Lower leg skin (tissue), 4 donors: ENCODE results near the gene SNN. TPM values are rescaled to one million over a fixed set of nuclear protein-coding genes. Genes with fewer than 3 reads are reported as not detected.

ENCODE experiments used
- DNase-seq, 2 donors: peaks; one replicate each; pipeline ENCODE4 v3.0.0-alpha.2; 2019; ENCODE audit warnings: low spot score in 2 of 2
- H3K4me3 ChIP-seq: fragments of 200-600 bp; sonication (generic); 2 replicates; pipeline ENCODE4 v1.5.1; 2017; ENCODE audit warnings: mild to moderate bottlenecking, low read depth; ENCODE audit not compliant: poor library complexity, severe bottlenecking
- POLR2A ChIP-seq, 2 donors: fragments of 450-650 bp; IDR thresholded peaks; one replicate each; pipeline ENCODE4 v1.6.1; 2016 to 2017; ENCODE audit warnings: antibody characterized with exemption in 2 of 2, mild to moderate bottlenecking in 1 of 2, moderate library complexity in 1 of 2
- WGBS, 2 donors: methylation state at CpG; one replicate each; pipeline ENCODE4 v1.1.5; 2018; 5-methylcytosine and 5-hydroxymethylcytosine counted together
- intact Hi-C: fragments of 100-400 bp; cut with DNase I; formaldehyde crosslinking; loops from one replicate; pipeline ENCODE4 v1.15.0; 2023; ENCODE audit warnings: low total_unique reads
- total RNA-seq, 4 donors: library from RNA; depleted of rRNA; stranded (reverse); fragments of >200 nt; gene quantifications; one replicate each; pipeline ENCODE4 v1.1.0, GENCODE V29; 2016
- TF ChIP-seq, protein P1 (sequence below), 3 donors: fragments of 450-650 bp; IDR thresholded peaks; one replicate each; pipeline ENCODE4 v1.5.1; 2016; ENCODE audit warnings: antibody characterized with exemption in 3 of 3, mild to moderate bottlenecking in 3 of 3, moderate library complexity in 2 of 3

SNN gene
- total RNA-seq, 4 donors from 2014 or later = 15.4 to 30.2 (median 20.6) TPM

DNA sequence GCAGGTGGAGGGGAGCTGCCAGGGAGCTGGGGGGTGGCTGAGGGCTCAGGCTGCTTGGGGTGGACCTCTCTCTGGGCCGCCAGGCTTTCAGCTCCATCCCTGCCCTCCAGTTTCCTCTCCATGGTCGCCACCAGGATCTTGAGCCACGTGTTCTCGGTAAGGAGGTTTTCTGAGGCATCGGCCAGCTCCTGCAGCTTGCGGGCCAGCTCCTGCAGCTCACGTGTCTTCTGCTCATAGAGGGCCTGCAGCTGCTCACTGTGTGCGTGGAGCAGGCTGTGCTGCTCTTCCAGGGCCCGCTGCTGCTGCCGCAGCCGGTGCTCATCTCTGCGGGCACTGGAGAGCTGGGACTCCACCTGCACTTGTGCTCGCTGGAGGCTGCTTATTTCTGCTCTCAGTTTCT lies 11.0 kb downstream of the SNN start:
- intact Hi-C loops = no loop called here
- WGBS, 2 donors = 83 to 87% methylated on average over 13 of the region's 13 CpGs
- H3K4me3 ChIP-seq = no peak overlapping the region
- no peak for TF ChIP-seq POLR2A (IDR thresholded peaks at IDR 0.05)
- TF ChIP-seq, protein P1, sequence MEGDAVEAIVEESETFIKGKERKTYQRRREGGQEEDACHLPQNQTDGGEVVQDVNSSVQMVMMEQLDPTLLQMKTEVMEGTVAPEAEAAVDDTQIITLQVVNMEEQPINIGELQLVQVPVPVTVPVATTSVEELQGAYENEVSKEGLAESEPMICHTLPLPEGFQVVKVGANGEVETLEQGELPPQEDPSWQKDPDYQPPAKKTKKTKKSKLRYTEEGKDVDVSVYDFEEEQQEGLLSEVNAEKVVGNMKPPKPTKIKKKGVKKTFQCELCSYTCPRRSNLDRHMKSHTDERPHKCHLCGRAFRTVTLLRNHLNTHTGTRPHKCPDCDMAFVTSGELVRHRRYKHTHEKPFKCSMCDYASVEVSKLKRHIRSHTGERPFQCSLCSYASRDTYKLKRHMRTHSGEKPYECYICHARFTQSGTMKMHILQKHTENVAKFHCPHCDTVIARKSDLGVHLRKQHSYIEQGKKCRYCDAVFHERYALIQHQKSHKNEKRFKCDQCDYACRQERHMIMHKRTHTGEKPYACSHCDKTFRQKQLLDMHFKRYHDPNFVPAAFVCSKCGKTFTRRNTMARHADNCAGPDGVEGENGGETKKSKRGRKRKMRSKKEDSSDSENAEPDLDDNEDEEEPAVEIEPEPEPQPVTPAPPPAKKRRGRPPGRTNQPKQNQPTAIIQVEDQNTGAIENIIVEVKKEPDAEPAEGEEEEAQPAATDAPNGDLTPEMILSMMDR (IDR thresholded peaks at IDR 0.05) = no peak
- no peak for DNase-seq

GRCh38 chr16:11679941-11680911 lies 12.0 kb downstream of the SNN start:
- TF ChIP-seq POLR2A (IDR thresholded peaks at IDR 0.05) = no peak
- TF ChIP-seq, protein P1 (IDR thresholded peaks at IDR 0.05) = no peak

GRCh38 chr16:11681556-11681955 lies 13.3 kb downstream of the SNN start:
- peak in 1 of 2 donors; percentile 72 for DNase-seq
- intact Hi-C loops = no loop called here
- WGBS, 2 donors = 31 to 40% methylated on average over 2 of the region's 2 CpGs
- H3K4me3 ChIP-seq = no peak overlapping the region
- TF ChIP-seq, protein P1 (IDR thresholded peaks at IDR 0.05) = no peak

More at GRCh38 chr16:11679941-11680911, 12.0 kb downstream of the SNN start:
- intact Hi-C loops = no loop called here
- DNase-seq = peak in 1 of 2 donors; percentile 18
- WGBS, 2 donors = 80 to 85% methylated on average over 12 of the region's 12 CpGs
- H3K4me3 ChIP-seq = no peak overlapping the region

DNA sequence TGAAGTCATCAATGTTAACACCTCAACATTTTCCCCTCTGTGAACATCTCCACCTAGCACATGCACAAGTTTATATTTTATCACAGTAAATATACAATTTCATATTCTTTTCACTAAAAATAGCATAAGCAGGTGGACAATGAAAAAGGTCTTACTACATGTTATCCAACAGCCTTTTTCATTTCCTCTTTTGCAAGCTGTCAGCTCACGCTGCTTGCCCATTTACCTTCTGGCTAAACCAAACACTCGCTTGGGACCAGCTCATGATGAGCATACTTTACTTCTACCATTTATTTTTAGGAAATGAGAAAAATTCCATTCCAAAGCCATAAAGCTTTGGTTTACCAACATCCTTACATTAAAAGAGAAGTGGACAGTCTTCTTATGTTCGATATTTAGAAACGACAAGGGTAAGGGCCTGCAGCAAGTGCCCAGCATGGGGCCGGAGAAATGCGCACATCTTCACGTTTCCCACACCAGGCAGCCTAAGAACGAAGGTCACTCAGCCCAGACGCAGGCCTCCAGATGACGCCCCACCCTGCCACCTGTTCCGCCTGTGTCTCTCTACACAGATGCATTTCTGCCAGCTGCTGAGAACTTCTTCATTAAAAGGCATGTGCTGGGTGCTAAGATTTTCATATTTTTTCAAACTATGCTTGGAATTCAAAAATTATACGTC lies 13.9 kb downstream of the SNN start:
- intact Hi-C loops = no loop called here
- 86 to 87% methylated on average over 12 of the region's 12 CpGs for WGBS, 2 donors

GRCh38 chr16:11682655-11683096 lies 14.4 kb downstream of the SNN start:
- TF ChIP-seq POLR2A (IDR thresholded peaks at IDR 0.05) = no peak
- TF ChIP-seq, protein P1 (IDR thresholded peaks at IDR 0.05) = no peak
- intact Hi-C loops = no loop called here
- peak in 1 of 2 donors; percentile 3 for DNase-seq
- 53 to 55% methylated on average over 5 of the region's 5 CpGs for WGBS, 2 donors
- no peak overlapping the region for H3K4me3 ChIP-seq

More for the DNA sequence above, 13.9 kb downstream of the SNN start:
- TF ChIP-seq POLR2A (IDR thresholded peaks at IDR 0.05) = no peak
- TF ChIP-seq, protein P1 (IDR thresholded peaks at IDR 0.05) = no peak
- H3K4me3 ChIP-seq = no peak overlapping the region
- DNase-seq = peak in 1 of 2 donors; percentile 68
